Medulla oblongata (tissue), 1 donor: ENCODE measurements around the gene LRRC15.

Experiments
- DNase-seq: peaks from one replicate; pipeline ENCODE4 v3.0.0-alpha.2; 2015; ENCODE audit errors: extremely low spot score

Gene LRRC15

DNA sequence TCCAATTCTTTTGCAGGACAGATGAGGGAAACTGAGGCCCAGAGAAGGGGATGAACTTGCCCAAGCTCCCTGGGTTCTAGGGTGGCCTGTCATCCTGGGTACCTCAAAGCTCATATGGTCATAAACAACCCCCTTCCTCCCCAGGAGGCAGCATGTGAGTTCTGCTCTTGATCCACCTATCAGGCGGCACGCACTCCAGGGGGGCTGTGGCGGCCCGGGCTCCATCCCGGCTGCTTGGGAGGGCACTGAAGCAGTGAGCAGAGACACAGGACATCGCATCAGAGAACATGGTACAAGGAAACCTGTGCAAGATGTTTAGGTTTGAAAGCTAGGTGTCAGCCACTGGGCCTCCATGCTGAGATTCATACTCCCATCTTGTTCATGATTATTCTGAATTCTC lies 52.6 kb downstream of the LRRC15 start:
- DNase-seq: no peak

DNA sequence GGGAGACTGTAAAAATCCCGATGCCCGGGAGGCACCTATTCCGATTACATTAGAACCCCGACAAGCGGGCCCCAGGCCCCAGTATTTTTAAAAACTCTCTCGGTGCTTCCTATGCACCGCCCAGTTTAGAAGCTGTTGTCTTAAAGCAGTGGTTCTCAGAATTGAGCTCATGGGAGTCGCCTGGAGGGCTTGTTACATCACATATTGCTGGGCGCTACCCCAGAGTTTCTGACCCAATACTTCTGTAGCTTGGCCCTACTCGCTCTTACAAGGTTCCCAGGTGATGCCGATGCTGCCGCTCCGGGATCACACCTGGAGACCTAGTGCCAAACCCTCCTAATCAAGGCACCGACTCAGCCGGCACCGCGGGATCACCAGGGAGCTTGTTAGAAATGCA lies 53.6 kb downstream of the LRRC15 start:
- no peak for DNase-seq

DNA sequence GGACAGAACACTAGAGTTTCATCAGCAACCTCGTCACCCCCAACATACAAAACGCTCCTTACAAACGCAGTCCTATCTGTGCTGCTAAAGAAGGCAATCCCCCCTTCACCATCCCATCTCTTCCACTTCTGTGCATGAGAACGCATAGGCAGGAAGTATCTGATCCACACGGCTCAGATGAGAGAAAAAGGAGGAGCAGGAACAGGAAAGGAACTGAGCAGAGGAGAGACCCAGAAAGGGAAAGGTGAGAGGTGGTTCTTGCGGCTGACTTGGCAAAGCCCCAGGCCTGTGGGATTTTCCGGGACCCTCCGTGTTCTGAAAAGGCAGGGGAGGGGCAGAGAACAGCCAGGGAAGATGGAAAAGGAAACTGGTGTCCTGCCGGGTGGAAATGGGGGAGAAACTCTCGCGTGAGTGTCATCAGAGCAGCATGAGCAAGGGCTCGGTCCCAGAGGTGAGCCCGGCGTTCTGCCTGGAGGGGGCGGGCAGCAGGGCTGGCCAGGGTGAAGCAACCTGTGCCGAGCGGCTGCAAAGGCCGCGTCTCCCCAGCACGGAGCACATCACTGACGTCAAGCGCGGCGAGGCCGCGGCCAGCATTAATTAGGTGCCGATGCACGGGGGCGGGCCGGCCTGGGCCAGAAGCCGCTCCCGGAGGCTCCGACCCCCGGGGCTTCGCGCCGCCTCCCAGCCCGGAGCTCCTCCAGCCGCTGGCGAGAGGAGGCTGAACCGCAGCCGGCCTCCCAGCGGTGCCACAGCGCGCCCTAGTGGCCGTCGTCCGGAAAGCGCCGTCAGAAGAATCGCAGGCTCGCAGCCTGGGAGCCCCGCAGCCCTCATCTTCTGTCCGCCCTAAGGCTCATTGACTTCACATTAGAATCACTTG lies 54.2 kb downstream of the LRRC15 start:
- DNase-seq: peak; percentile 88

DNA sequence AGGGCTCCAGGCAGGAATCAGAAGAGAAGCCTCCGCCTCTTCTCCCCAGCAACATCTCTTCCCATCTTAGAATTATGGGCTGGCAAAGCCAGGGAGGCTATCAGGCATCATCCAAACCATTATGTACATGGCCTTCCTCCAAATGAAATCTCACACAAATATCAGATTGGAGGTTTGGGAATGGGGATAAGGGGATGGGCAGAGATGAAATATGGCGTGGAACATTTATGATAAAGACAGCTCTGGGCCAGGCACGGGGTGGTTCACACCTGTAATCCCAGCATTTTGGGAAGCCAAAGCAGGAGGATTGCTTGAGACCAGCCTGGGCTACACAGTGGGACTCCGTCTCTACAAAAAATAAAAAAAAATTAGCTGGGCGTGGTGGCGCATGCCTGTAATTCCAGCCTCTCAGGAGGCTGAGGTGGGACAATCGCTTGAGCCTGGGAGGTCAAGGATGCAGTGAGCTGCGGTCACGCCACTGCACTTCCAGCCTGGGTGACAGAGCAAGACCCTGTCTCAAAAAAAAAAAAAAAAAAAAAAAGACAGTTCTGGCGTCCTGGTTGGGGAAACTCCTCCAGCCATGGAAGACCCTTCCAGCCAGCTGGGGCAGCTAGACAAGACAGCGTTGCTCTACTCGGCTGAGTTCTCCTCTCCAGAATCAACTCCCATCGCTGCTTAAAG lies 55.0 kb downstream of the LRRC15 start:
- no peak for DNase-seq

DNA sequence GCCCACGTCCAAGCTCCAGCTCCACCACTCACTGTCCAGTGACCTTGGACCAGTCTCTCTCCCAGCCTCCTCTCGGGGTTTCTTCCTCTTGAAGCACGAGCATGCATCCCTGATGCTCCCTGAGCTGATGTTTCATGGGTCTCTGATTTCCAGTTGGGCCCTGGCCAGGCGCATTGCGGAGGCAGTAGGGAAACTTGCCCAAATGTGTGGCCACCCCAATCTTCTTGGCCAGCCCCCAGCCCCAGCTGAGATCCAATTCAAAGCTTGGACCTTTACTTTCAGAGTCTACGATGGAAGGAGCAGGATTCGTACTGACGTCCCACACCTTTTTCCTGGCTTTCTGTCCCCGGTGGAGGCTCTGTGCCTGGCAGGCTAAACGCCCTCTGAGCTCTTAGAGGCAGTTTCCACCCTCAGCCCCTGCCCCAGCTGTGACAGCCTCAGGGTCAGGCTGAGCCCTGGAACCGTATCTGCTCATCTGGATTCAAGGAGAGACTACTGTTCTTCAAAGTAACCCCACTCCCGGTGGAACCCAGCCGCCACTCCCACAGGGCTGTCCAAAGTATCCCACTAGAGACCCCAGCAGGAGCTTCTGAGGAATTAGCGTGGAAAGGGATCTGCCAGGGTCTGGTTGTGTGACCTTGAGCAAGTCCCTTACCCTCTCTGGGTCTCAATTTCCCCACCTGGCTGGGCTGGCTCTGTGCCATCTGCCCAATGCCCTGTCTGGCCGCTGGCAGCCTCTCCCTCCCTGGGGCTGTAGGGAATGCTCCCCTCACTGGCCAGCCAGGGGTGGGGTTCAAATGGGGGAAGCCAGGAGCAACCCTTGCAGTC lies 55.8 kb downstream of the LRRC15 start:
- DNase-seq: no peak

DNA sequence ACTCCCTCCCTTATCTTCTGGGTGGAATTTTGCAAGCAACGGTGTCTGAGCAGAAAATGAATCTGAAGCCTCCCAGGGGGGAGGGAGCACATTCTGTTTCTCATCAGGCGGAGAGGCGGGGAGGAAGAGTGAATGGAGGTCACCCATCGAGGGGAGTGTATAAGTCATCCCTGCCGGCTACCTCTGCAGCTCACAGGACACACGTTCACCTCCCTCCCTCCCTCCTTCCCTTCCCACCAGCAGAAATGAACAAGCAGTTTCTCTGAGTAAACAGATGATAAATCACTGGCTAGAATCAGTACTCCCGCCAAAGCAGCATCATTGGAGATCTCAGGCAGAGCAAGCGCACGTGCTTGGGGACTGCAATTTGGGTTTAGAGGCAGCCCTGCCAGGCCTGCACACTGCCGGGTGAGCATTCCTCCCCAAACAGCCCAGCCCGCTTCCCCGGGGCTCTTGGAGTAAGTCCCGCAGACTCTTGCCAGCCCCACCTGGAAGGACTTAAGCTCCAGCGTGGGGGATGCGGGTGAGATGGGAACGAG lies 56.7 kb downstream of the LRRC15 start:
- DNase-seq: no peak

DNA sequence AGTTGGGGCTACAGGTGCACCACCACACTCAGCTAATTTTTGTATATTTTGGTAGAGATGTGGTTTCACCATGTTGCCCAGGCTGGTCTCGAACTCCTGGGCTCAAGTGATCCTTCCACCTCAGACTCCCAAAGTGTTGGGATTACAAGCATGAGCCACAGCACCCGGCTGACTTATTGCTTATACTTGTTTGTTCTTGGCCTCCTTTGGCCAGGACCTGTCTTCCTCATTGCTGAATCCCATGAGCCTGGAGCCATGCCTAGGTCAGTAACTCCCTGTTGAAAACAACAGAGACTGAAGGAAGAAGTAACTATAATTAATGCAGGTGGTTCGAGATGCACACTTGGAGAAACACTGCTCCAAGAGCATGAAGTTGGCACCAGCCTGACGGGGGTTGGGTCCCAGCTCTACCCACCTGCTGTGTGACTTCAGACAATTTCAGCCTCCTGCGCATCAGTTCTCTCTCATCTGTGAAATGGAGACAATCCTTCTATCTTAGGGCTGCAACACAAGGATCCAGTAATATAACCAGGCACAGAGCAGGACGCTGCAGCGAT lies 57.3 kb downstream of the LRRC15 start:
- no peak for DNase-seq

DNA sequence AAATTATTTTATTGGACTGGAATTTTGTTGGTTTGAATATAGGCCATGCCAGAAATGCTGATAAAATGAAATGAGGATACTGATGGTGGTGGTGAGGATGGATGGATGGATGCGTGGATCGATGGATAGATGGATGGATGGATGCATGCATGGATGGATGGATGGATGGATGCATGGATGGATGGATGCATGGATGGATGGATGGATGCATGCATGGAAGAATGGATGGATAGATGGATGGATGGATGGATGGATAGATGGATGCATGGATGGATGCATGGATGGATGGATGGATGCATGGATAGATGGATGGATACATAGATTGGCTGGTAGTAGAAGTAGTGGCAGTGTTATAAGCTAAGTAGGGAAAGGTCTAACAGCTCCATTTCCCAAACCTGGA lies 58.5 kb downstream of the LRRC15 start:
- DNase-seq: no peak

DNA sequence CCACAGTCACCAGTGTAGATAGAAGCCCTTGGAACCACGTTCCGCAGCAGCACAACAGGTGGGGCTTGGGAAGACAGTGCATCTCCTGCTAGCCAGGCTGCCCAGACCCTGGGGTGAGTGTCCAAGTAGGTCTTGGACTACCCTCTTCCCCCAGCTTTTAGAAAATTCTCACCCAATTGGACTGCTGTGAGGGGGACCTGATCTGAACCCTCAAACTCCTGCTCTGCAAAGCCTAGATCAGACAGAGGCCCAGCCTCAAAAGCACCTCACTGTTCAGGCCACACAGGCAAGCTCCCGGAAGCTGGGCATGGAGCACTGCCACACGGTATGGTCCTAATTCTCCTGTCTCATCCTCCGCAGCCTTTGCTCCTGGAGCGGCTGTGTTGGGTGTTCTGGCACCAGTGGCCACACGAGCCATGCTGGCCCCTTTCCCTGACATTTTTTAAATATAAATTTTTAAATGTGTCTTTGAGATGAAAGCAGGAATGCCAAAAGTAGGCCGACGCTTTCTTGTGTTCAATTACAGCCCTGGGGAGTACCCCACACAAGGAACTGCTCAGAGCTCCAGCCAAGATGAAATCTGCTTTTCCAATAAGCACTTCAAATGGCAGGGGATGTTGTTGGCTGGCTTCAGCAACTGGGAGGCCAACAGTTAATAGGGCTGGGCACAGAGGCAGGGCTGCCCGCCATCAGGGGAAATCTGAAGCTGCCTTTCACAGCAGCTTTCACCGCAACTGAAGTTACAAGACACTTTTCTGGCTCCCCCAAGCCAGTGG lies 59.3 kb downstream of the LRRC15 start:
- no peak for DNase-seq

DNA sequence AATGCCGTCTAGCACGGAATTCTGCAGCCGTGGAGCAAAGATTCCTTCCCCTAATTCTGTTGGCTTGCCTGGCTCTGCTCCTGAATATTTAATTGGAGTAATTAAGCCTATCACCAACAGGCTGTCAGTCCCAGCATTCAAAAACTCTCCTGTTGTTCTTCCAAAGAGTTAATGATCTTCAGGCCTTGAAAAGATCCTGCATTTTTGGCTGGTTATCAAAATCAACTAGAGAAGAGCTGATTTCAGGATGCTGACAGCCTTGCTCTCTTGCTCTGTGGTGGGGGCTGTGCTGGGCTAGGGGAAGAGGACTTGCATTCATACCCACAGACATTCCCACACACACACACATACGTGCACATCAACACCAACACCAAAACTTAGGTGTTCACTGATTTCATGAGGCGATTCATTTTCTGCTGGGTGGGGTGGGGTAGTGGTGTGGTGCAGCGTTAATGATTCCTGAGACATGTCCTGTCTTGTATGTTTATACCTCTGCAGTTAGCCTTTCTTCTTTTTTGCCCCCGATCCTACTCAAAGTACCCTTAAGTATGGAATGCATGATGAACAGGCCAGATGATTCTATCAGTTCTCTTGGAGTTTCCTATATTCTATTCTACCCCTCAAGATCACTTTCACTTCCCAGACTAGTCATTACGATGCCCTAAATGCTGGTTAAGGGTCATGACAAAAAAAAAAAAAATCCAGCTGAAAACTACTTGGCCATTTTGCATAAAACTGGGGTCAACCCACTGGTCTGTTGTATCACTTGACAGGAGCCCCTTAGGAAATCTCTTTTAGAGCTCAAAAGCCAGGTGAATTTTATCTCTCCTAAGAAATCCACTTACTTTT lies 60.7 kb downstream of the LRRC15 start:
- DNase-seq: no peak

DNA sequence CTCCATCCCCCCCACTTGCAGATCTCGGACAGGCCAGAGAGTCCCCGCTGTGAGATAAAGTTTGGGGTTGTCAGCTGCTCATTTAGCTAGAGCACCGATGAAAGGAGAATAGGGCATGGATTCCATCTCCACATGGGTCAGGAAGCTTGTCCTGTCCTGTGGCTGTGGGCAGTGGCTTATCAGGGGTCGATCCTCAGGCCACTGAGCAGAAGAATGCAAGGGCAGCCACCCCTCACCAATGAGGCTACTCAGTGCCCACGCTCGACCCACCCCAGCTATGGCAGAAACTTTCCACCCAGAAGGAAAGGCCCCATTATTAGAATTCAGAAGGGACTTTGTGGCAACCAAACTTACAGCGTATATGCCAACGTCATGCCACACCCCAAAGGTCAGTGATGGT lies 61.7 kb downstream of the LRRC15 start:
- no peak for DNase-seq

DNA sequence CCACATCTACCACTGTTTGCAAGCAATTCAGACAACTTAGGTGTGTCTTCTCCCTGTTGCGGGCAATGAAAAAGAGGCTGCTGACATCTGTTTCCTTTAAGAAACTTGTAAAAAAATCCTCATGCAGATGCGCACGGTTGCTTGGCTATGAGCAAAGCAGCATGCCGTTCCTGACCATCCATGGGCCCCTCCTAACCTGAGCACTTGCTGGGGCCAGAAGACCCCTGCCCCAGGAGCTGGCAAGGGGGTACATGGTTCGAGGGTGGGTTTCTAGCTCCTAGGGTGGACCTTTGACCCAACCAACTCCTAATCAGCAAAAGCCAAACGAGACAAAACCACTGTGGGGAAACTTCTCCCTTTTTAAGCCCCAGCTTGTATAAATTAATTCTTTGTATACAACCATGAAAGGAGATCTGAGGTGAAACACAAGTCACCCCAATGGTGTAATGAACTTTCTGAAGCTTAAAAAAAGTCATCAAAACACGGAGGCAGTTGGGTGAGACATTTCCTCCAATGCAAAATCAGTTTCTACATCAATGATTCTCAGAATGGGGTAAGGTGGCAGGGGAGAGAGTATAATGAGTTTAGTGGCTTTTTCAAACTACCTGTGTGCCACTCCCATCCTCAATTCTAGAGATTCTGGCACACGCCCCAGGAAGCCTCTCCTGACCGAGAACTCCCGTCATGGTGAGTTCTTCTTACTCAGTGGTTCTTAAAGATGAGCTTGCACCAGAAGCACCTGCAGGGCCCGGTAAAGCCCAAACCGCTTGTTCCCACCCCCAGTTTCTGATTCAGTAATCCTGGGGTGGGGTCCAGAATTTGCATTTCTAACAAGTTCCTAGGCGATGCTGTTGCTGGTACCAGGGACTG lies 62.5 kb downstream of the LRRC15 start:
- DNase-seq: no peak

DNA sequence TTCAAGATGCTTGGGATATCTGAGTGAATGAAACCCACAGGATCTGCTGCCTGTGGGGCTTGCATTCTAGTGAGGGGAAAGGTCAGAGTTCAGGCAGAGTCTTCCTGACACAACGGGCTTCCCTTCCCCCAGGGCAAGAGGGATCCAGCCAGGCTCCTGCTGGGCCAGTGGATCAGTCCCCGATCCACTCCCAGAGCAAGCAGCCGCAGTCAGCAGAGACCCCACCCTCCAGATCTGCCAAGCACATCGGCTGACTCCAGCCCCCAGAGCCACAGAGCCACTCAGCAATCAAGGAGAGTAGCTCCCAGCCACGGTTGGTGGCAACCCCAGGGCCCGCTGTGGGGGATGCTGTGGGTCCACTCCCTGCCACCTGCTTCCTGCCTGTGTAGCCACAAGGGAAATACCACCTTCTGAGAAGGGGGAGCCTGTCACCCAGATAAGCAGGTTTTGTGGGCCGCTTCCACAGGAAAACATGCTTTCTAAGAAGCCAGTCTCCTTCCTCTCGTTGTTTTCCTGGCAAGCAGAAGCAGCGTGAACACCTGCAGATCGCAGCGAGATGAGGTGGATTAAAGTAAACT lies 63.3 kb downstream of the LRRC15 start:
- no peak for DNase-seq

DNA sequence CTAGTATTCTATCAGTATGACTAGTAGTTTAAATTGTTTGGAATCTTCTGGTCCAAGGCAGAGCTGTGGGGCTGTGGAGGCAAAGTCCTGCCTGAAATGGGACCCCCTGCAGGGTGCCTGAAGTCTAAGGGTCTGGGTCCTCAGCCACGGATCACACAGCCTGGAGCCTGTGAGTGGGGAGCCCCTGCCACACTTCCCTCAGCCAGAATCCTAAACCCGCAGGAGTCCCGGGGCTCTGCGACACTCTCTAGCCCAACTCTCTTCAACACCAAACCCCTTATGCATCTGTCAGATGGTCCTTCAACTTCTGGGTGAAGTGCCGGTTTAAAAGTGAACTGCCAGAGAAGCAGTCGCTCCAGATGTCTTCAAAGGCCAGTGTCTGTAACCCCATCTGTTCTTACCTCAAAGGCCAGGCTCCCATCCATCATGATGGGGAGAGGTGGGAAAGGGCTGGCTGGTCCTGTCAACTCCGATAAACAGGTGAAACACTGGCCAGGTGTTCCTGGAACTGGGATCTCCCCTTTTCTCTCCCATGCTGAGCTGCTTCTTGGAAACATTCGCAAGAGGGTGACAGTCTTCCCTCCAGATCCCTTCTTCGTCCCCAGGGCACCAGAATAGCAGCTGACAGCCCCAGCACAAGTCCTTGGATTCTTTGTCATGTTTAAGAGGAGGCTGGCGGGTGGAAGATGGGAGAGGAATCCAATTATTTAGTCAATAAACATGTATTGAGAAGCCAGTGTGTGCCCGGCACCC lies 64.0 kb downstream of the LRRC15 start:
- DNase-seq: no peak
